Right lobe of liver (tissue), 4 donors: ENCODE results near the gene ALDH1L2.

Experiments used
- CTCF ChIP-seq, 4 donors: fragments of 200-600 bp in 3 of 4; fragments of 450-650 bp in 1 of 4; IDR thresholded peaks; one replicate each; pipeline versions ENCODE4 v1.5.1 to v1.8.0; 2016 to 2022; ENCODE audit warnings: antibody characterized with exemption in 4 of 4, mild to moderate bottlenecking in 2 of 4
- POLR2A ChIP-seq: fragments of 450-650 bp; IDR thresholded peaks from one replicate; pipeline ENCODE4 v1.6.1; 2017; ENCODE audit warnings: antibody characterized with exemption, mild to moderate bottlenecking
- donor health status: DM: no; HTN: no; CAD: no.
- donor health status: DM: no; HTN: no; CAD: no.
- donor health status: DM: no; HTN: yes; CAD: no.

- TF ChIP-seq CTCF (IDR thresholded peaks at IDR 0.05) (no peak), POLR2A (peak; percentile 99)
Measured at GRCh38 chr12:105107494-105108371, 23.5 kb upstream of the ALDH1L2 start, which contains the start of gene WASHC4.
